SKM-1 (cell line): ENCODE measurements around the gene PRKG1.

ENCODE experiments used
- DNase-seq: peaks from one replicate; lab custom pipeline; 2025; ENCODE audit not compliant: unreplicated experiment; lab: John Stamatoyannopoulos, UW

The PRKG1 gene

DNA sequence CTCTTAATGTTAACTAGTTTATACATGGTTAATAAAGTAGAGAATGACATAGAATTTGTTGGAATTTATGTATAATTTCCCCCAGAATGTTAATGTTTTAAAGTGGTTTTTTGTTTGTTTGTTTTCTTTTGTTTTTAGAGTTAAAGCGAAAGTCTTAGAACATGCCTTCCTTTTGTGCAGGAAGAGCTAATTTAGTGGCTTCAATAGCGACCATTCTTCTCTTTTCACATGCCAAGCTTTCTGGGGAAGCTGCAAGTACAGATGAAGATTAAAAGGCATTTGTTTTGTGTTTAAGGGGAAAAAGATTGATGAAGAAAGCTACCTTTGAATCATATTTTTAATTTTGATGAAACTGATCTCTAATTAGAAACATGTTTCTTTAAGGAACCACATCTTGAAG, 881.4 kb downstream of the PRKG1 start:
- no peak for DNase-seq

DNA sequence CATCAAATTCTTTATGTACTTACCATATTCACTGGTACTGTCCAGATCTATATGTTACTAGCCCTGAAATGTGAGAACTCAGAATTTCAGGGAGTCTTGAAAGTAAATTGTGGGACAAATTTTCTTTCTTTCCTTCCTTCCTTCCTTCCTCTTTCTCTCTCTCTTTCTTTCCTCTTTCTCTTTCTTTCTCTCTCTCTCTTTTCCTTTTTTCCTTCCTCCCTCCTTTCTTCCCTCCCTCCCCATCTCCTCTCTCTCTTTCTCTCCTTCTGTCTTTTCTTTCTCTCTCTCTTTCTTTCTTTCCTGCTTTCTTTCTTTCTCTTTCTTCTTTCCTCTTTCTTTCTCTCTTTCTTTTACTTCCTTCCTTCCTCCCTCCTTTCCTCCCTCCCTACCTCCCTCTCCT, 882.5 kb downstream of the PRKG1 start:
- no peak for DNase-seq

GRCh38 chr10:51960494-51960895, 886.2 kb downstream of the PRKG1 start:
- peak; percentile 39 for DNase-seq

GRCh38 chr10:51961401-51961800, 887.1 kb downstream of the PRKG1 start:
- no peak for DNase-seq

- no peak for DNase-seq
Observed at GRCh38 chr10:51964630-51965029, 890.3 kb downstream of the PRKG1 start.

GRCh38 chr10:51965451-51965850, 891.2 kb downstream of the PRKG1 start:
- no peak for DNase-seq

DNA sequence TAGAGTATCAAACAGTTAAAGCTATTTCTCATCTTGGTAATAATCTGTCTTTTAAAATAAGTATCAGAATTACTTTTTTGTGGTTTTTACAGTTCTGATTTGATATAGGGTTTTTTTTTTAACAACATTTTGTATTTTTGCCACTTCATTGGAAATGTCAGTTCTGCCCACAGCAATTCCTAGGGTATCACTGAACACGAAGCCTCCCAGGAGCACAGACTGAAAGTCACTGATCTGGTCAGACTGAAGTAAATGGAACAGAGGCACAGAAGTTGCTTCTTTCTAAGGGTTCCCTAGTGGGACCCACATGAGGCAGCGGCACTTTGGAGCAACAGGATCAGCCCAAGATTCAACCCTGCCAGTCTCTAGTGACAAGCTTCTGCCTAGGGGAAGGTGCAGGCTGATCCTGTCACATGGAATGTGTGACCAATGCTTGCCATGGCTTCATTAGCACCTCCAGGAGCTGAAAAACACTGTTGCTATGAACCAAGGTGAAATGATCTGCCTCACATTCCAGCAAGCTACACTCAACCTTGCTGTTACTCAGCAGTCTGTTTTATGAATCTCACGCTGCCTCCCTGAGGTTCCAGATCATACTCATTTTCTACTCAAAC, 898.6 kb downstream of the PRKG1 start:
- no peak for DNase-seq

DNA sequence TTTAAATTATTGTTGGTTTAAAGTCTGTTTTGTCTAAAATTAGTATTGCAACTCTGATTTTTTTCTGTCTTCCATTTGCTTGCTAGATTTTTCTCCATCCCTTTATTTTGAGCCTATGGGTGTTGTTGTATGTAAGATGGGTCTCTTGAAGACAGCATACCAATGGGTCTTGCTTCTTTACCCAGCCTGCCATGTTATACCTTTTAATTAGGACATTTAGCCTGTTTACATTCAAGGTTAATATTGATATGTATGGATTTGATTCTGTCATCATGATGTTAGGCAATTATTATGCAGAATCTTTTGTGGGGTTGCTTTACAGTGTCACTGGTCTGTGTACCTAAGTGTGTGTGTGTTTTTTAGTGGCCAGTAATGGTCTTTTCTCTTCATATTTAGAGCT, 906.5 kb downstream of the PRKG1 start:
- DNase-seq = no peak

GRCh38 chr10:51981731-51982130, 907.4 kb downstream of the PRKG1 start:
- DNase-seq = no peak

DNA sequence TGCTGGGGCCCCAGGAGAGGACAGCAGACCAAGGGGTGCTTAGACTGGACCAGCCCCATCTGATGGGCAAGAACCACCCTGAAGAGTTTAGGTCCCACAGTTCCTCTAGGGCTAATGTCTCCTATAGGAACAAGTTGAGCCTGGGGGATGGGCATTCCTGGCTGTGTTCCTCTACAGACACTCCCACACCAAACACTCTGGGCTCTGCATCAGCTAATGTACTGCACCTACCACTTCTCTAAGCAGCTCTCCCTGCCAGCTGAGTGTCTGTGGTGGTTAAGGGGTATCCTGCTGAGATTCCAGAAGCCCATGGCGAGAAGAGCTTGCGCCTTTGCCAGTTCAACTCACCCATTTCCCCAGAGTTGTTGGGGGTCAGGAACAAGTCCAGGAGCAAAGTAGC, 909.2 kb downstream of the PRKG1 start:
- no peak for DNase-seq

DNA sequence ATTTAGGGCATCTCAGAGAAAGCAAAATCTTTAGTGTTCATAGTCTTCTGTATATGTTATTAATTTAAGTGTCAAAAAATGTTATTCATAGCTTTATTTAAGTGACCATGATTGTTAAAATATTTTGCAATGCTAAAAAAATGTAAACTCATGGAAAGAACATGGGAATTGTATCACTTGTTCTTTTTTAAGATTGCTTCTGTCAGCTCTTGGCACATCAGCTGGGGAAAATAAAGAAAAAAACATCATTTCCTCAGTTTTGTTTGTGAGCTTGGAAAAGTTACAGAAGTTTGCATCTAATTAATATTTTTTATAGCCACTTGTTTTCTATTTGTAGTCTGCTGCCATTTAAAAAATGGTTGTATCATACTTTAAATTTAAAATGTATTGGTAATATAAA, 911.0 kb downstream of the PRKG1 start:
- no peak for DNase-seq

DNA sequence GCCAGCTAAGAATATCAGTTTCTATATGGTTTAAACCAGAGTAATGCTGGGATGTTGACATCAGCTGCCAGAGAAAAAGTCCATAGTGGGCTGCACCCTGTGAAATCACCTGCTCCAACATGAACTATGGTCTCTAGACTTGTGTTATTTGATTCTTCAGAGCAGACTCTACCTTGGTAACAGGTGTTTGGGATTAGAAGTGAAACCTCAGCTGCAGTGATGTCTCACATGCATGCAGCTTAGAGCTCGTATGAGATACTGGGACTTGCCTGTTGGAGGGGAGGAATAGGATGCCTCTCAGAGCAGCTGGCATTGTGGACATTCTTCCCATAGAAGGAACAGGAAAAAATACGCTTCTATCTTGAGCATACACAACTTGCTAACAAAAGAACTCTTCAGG, 912.2 kb downstream of the PRKG1 start:
- DNase-seq = no peak

GRCh38 chr10:51993475-51993874, 919.2 kb downstream of the PRKG1 start:
- no peak for DNase-seq

GRCh38 chr10:51999096-51999495, 924.8 kb downstream of the PRKG1 start:
- no peak for DNase-seq

DNA sequence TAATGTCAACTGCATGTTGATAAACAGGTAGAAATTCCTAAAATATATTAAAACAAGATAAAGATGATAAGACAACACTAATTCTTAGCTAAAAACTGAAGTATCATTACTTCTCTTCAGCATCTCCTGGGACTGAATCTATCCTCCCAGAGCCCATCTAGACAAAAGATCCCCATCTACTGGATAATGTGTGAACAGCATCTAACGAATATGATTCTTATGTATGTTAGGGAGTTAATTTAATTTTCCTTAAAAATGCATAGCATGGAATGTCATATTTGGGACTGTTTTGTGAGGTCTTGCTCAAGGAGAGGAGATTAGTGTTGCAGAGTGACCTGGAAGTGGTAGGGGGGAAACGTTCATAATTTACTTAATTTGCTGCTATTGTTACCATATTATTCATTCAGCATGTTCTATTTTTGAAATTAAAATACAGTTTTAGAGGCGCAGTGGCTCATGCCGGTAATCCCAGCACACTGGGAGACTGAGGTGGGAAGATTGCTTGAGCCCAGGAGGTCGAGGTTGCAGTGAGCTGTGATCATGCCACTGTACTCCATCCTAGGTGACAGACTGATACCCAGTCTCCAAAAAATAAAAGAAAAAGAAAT, 930.2 kb downstream of the PRKG1 start:
- DNase-seq = peak; percentile 45

DNA sequence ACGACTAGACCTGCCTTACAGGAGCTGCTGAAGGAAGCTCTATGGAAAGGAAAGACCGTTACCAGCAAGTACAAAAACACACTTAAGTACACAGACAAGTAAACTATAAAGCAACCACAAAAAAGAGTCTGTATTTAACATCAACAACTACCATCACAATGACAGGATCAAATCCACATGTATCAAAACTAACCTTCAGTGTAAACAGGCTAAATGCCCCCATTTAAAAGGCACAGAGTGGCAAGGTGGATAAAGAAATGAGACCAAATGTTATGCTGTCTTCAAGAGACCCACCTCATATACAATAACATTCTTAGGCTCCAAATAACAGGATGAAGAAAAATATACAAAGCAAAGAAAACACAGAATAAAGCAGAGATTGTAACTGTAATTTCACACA, 932.8 kb downstream of the PRKG1 start:
- no peak for DNase-seq

DNA sequence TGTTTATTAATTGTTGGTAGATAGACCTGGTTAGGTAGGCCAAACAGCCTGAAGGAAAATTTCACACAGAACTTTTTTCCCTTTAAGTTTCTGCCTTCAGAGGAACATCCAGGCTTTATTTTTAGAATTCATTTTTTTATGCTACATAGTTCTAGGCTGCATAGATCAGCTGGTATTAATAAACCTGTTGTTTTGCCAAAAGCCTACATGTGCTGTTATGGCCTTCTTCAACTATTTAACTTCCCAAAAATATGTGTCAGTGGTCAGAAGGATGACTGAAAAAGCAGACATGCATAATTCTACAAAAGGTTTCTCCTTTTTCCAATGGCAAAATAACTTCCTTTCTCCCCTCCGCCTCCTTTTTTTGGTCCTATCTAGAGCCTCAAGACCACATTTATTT, 936.8 kb downstream of the PRKG1 start:
- DNase-seq = no peak

DNA sequence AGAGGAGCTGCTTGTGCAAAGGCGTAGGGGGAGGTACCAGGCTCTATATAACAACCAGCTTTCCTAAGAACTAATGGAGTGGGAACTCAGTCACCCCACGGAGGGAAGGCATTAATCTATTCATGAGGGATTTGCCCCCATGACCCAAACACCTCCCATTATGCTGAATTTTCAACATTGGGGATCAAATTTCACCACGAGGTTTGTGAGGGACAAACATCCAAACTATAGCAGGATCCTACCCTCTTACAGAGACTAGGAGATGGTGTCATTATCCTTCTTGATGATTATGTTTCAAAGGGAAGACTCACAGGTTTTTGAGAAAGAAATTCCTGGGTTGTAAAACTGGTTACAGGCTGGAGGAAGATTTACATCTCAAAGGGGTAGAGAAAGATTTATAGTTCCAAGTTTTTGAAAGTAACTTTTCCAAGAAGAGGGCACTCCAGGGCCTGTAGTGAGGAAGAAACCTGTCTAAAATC, 944.8 kb downstream of the PRKG1 start:
- no peak for DNase-seq

GRCh38 chr10:52019656-52020055, 945.4 kb downstream of the PRKG1 start:
- no peak for DNase-seq

- DNase-seq = no peak
Observed at GRCh38 chr10:52020173-52020572, 945.9 kb downstream of the PRKG1 start.

DNA sequence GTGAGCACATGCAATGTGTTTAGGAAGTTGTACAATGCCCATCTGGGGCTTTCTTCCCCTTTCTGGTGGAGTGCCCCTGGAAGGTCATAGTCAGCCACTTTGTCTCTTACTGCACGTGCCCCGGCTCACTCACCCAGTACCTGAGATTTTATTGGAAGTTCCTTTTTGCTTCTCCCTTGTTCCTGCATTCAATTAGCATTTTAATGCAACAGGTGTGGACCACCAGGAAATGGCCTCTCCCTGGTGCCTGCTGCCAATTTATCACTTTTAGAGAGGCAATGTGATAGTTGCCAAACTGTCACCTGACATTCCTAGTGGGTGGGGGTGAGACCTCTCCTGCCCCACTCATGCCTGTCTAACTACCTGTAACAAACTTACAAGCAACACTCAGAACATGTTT, 946.4 kb downstream of the PRKG1 start:
- no peak for DNase-seq

GRCh38 chr10:52027055-52027705, 952.9 kb downstream of the PRKG1 start:
- DNase-seq = no peak

- DNase-seq = no peak
Observed at GRCh38 chr10:52028523-52028858, 954.2 kb downstream of the PRKG1 start.
